Activated CD4-positive, alpha-beta T cell treated with anti-CD3 and anti-CD28 coated beads, Interleukin-2, amount 50 U/mL, for 24 hours (primary cell): Measurements from ENCODE around the gene ACE.
"Not testable (repeated sequence)": the region's sequence is repeated elsewhere in the genome, so short reads cannot be mapped to it uniquely, and the experiment has no call there.

Experiments
- DNase-seq, 2 donors: peaks; one replicate each; pipeline ENCODE4 v3.0.0-alpha.2; 2020; ENCODE audit warnings: low read depth in 1 of 2, low spot score in 1 of 2

The ACE gene

GRCh38 chr17:63443053-63443452 is 33.8 kb upstream of the ACE start:
- no peak for DNase-seq

- no peak for DNase-seq
These were observed 32.4 kb upstream of the ACE start for GRCh38 chr17:63444457-63444856.

- no peak for DNase-seq
These were observed 31.8 kb upstream of the ACE start for GRCh38 chr17:63445065-63445464.

- peak; percentile 7 to 37 for DNase-seq
These were observed 31.3 kb upstream of the ACE start for GRCh38 chr17:63445571-63445953.

GRCh38 chr17:63445954-63446752 is 30.7 kb upstream of the ACE start, which contains the start of gene CYB561:
Gene CYB561 (minus strand): TSS chr17:63446306. CDS start chr17:63437547, 8,759 bp downstream.
- DNase-seq: peak; percentile 46 to 62

- peak; percentile 15 to 49 for DNase-seq
These were observed 29.9 kb upstream of the ACE start for GRCh38 chr17:63446753-63447470.

- DNase-seq: no peak
These were observed 29.3 kb upstream of the ACE start for GRCh38 chr17:63447471-63448009.

GRCh38 chr17:63448655-63449054 is 28.2 kb upstream of the ACE start:
- DNase-seq: no peak

GRCh38 chr17:63450551-63450950 is 26.3 kb upstream of the ACE start:
- no peak for DNase-seq

GRCh38 chr17:63451150-63451549 is 25.7 kb upstream of the ACE start:
- DNase-seq: no peak

GRCh38 chr17:63452046-63452961 is 24.6 kb upstream of the ACE start:
- DNase-seq: no peak

GRCh38 chr17:63452962-63453551 is 23.8 kb upstream of the ACE start:
- DNase-seq: no peak

- DNase-seq: not testable (repeated sequence)
These were observed 22.5 kb upstream of the ACE start for GRCh38 chr17:63454357-63454756.

- no peak for DNase-seq
These were observed 21.9 kb upstream of the ACE start for GRCh38 chr17:63454915-63455314.

- DNase-seq: no peak
These were observed 21.4 kb upstream of the ACE start for GRCh38 chr17:63455417-63455816.

GRCh38 chr17:63458478-63458877 is 18.4 kb upstream of the ACE start:
- DNase-seq: no peak

GRCh38 chr17:63460018-63460417 is 16.8 kb upstream of the ACE start:
- no peak for DNase-seq

GRCh38 chr17:63463771-63464170 is 13.1 kb upstream of the ACE start:
- no peak for DNase-seq

- DNase-seq: no peak
These were observed 12.1 kb upstream of the ACE start for GRCh38 chr17:63464691-63465236.

- DNase-seq: not testable (repeated sequence)
These were observed 8.8 kb upstream of the ACE start for GRCh38 chr17:63468099-63468498.
